Calu3 (cell line): ENCODE results near the gene ZNF169. TPM values are rescaled to one million over a fixed set of nuclear protein-coding genes. Genes with fewer than 3 reads are reported as not detected.
"Not testable (repeated sequence)": the region's sequence is repeated elsewhere in the genome, so short reads cannot be mapped to it uniquely, and the experiment has no call there.

Source experiments
- BruUV-seq: library from RNA; stranded (reverse); fragments of 400-500 nt; replicated peaks from 2 replicates; lab custom pipeline; 2021; lab: Mats Ljungman, UMichigan
- CTCF ChIA-PET: fragments of 300-600 bp; sonication (Branson Sonifier 250); formaldehyde crosslinking; loops from one replicate; lab custom pipeline; 2022; ENCODE audit warnings: antibody characterized with exemption; lab: Charles Lee
- DNase-seq: peaks from one replicate; pipeline ENCODE4 v3.0.0; 2022
- H3K27ac Mint-ChIP-seq: one replicate; pipeline ENCODE4 v1.8.0; 2022; ENCODE audit warnings: mixed read lengths; ENCODE audit not compliant: unreplicated experiment
- H3K27me3 Mint-ChIP-seq: one replicate; pipeline ENCODE4 v1.8.0; 2022; ENCODE audit warnings: mixed read lengths; ENCODE audit not compliant: unreplicated experiment
- H3K36me3 Mint-ChIP-seq: one replicate; pipeline ENCODE4 v1.8.0; 2022; ENCODE audit warnings: mild to moderate bottlenecking, moderate library complexity, mixed read lengths; ENCODE audit not compliant: insufficient read depth, unreplicated experiment
- H3K4me1 Mint-ChIP-seq: one replicate; pipeline ENCODE4 v1.8.0; 2022; ENCODE audit warnings: mild to moderate bottlenecking, low read depth, mixed read lengths; ENCODE audit not compliant: unreplicated experiment
- H3K4me3 Mint-ChIP-seq: one replicate; pipeline ENCODE4 v1.8.0; 2022; ENCODE audit warnings: mild to moderate bottlenecking, low read depth, moderate library complexity, mixed read lengths; ENCODE audit not compliant: unreplicated experiment
- H3K9me3 Mint-ChIP-seq: one replicate; pipeline ENCODE4 v1.8.0; 2022; ENCODE audit warnings: low read depth, mixed read lengths; ENCODE audit not compliant: unreplicated experiment
- intact Hi-C: fragments of 100-400 bp; cut with micrococcal nuclease; formaldehyde crosslinking; loops from one replicate; pipeline ENCODE4 v1.10.0; 2022; ENCODE audit not compliant: unreplicated experiment
- total RNA-seq: library from RNA; stranded (reverse); gene quantifications from 2 replicates; pipeline ENCODE4 v1.2.3, GENCODE V29; 2022
- TF ChIP-seq, protein P1 (sequence below): fragments of 200-600 bp; IDR thresholded peaks from one replicate; pipeline ENCODE4 v1.8.0; 2022; ENCODE audit warnings: antibody characterized with exemption; ENCODE audit not compliant: unreplicated experiment

ZNF169 gene
- total RNA-seq, 1 experiment from 2014 or later, result 5.2 TPM

DNA sequence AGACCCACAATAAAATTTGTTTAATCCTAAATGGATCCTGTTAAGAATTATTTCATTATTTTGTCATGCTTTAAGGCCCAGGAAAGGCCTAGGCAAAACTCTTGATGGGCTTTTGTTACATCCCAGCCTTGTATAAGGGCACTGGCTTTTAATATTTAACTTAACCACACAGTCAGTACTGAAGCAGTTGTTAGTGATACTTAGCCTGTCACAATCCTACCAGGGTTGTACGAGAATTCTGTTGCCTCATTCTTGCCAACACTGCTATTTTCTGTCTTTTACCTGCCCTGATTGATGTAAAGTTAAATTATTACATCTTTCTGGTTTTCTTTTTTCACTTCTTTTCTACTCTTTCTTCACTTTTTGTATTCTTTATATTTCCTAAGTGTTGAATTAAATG, 10.9 kb downstream of the ZNF169 start:
- BruUV-seq, result no TSS peak
- CTCF ChIA-PET, result no interaction called here
- Mint-ChIP-seq H3K36me3 (no peaks in the 10 kb centered on the region), H3K27me3 (no peaks in the 10 kb centered on the region), H3K4me1 (no peaks in the 10 kb centered on the region), H3K9me3 (no peaks in the 10 kb centered on the region), H3K4me3 (no peak overlapping the region), H3K27ac (no peak overlapping the region)
- intact Hi-C loops, result no loop called here
- no peak for DNase-seq
- TF ChIP-seq, protein P1, sequence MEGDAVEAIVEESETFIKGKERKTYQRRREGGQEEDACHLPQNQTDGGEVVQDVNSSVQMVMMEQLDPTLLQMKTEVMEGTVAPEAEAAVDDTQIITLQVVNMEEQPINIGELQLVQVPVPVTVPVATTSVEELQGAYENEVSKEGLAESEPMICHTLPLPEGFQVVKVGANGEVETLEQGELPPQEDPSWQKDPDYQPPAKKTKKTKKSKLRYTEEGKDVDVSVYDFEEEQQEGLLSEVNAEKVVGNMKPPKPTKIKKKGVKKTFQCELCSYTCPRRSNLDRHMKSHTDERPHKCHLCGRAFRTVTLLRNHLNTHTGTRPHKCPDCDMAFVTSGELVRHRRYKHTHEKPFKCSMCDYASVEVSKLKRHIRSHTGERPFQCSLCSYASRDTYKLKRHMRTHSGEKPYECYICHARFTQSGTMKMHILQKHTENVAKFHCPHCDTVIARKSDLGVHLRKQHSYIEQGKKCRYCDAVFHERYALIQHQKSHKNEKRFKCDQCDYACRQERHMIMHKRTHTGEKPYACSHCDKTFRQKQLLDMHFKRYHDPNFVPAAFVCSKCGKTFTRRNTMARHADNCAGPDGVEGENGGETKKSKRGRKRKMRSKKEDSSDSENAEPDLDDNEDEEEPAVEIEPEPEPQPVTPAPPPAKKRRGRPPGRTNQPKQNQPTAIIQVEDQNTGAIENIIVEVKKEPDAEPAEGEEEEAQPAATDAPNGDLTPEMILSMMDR, result no peak

DNA sequence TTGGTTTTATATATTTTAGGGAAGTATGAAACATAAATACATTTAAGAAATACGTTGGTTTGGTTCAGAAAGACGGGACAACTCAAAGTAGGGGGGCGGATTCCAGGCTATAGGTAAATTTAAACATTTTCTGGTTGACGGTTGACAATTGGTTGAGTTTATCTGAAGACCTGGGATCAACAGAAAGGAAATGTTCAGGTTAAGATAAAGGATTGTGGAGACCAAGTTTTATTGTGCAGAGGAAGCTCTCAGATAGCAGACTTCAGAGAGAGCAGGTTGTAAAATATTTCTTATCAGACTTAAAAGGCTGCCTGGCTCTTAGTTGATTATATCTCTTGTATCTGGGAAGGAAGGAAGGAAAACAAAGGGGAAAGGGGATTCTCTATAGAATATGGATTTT, 17.9 kb downstream of the ZNF169 start:
- peaks cover 11% of the 10 kb centered on the region for H3K36me3 Mint-ChIP-seq
- peak overlapping the region; percentile 94 for H3K27ac Mint-ChIP-seq
- H3K9me3 Mint-ChIP-seq, CTCF ChIA-PET, DNase-seq, H3K27me3 Mint-ChIP-seq, H3K4me3 Mint-ChIP-seq, intact Hi-C loops, BruUV-seq: not testable (repeated sequence)
- H3K4me1 Mint-ChIP-seq, result peaks cover 14% of the 10 kb centered on the region

DNA sequence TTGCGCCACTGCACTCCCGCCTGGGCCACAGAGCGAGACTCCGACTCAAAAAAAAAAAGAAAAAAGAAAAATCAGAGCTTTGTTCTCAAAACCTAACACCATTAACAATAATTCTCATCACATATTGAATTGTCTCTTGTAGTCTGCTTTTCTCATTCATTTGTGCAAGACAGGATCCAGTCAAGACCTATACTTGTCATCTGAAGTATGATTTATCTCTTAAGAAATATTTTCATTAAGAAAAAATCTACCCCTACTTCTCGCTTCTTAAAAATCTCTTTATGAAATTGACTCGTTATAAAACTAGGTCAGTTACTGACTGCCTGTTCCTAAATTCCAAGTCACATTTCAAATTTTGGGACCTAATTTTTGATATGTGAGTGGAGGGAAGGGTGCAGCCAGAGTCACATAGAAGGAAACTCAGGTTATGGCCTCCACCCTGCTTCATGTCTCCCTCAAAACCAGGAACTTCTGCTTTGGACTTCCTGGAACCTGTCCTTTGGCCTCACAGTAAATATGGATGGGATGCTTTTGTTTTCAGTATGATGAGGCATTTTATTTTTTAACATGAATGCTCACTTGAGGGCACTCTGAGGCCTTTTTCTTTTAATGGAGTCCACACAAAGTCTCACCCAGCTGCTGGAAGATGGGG, 18.9 kb downstream of the ZNF169 start:
- Mint-ChIP-seq H3K27ac (peak overlapping the region; percentile 94), H3K36me3 (peaks cover 11% of the 10 kb centered on the region), H3K27me3 (no peaks in the 10 kb centered on the region), H3K4me1 (peaks cover 14% of the 10 kb centered on the region), H3K9me3 (no peaks in the 10 kb centered on the region), H3K4me3 (no peak overlapping the region)
- CTCF ChIA-PET, result no interaction called here
- TF ChIP-seq, protein P1, result no peak
- intact Hi-C loops, result no loop called here
- no peak for DNase-seq
- no TSS peak for BruUV-seq

DNA sequence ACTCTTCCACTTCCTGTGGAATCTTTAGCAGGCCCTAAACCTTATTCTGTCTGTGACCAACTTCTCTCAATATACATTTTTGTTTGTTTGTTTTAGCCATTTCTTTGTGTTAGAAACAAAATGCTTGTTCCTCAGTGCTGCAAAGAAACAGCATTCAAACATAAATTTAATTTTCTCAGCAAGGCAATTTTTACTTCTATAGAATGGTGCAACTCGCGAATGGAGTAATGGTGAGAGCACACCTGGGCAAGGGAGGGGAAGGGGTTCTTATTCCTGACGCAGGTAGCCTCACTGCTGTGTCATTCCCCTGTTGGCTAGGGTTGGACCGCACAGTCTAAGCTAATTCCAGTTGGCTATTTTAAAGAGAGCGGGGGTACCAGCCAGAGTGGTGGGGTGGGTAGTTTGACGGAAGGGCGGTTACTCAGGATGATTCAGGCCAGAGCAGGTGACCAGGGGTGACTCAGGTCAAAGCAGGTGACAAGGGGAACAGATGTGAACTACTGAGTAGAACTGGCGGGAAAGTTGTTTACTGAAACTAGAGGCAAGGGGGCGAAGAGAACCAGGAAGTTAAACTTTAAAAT, 21.4 kb downstream of the ZNF169 start:
- Mint-ChIP-seq H3K36me3 (peaks cover 11% of the 10 kb centered on the region), H3K27ac (no peak overlapping the region), H3K27me3 (no peaks in the 10 kb centered on the region), H3K4me1 (peaks cover 14% of the 10 kb centered on the region), H3K9me3 (no peaks in the 10 kb centered on the region), H3K4me3 (no peak overlapping the region)
- CTCF ChIA-PET, result no interaction called here
- no peak for DNase-seq
- BruUV-seq, result no TSS peak
- TF ChIP-seq, protein P1, result no peak
- intact Hi-C loops, result no loop called here

DNA sequence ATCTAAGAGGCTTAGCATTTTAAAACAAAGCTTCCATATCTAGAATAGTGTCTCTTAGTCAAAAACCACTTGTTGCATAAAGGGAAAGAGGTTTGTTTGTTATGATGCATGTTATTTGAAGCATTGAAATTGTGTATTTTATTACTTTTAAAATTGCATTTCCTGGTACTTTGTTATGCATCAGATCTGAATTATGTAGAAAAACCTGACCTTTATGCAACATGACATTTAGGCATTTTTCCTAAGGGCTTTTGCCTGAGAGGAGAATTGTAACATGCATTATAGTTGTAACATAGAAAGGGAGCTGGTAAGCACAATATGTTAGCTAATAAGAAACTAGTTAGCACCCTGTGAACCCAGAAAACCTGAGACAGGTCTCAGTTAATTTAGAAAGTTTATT, 22.0 kb downstream of the ZNF169 start:
- H3K4me1 Mint-ChIP-seq, result peaks cover 14% of the 10 kb centered on the region
- no peak overlapping the region for H3K27ac Mint-ChIP-seq
- CTCF ChIA-PET, result no interaction called here
- H3K27me3 Mint-ChIP-seq, result no peaks in the 10 kb centered on the region
- no TSS peak for BruUV-seq
- TF ChIP-seq, protein P1, result no peak
- H3K36me3 Mint-ChIP-seq, result peaks cover 11% of the 10 kb centered on the region
- no peaks in the 10 kb centered on the region for H3K9me3 Mint-ChIP-seq
- no peak for DNase-seq
- no peak overlapping the region for H3K4me3 Mint-ChIP-seq
- intact Hi-C loops, result no loop called here
